SIG-M5 (cell line): Measurements from ENCODE around the gene TSPO.

ENCODE experiments used
- DNase-seq: peaks from one replicate; lab custom pipeline; 2025; lab: John Stamatoyannopoulos, UW

The TSPO gene

DNA sequence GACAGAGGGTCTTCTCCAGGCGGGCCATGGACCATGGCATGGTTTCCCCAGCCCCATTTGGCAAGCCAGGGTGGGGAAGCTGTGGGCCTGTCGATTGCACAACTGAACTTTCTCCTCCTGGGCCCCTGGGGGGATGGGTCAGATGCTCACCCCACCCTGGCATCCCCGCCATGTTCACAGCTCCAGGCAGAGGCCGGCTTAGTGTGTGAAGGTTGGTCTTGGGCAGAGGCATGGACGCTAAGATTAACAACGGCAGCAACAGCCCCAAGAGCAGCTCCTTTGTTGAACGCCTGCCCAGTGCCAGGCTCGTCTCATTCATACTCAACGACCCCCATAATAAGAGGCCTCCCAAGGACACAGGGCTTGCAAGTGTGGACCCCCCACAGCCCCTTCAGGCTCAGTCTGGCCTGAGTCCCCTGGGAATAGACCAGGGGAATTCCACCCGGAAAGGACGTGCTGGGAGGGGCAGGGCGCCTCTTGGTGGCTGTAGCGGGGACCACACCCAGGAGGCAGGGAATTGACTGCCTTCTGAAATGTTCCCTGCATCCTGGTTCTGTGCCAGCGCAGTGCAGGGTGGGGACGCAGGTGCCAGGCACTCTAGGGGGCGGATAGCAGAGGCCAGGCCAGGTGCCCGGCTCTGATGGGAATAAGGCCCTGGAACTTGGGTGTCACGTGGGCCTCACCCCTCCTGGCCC is 8.3 kb downstream of the TSPO start:
- DNase-seq, result no peak

- DNase-seq, result no peak
These were observed 9.3 kb downstream of the TSPO start for GRCh38 chr22:43160497-43161126.

DNA sequence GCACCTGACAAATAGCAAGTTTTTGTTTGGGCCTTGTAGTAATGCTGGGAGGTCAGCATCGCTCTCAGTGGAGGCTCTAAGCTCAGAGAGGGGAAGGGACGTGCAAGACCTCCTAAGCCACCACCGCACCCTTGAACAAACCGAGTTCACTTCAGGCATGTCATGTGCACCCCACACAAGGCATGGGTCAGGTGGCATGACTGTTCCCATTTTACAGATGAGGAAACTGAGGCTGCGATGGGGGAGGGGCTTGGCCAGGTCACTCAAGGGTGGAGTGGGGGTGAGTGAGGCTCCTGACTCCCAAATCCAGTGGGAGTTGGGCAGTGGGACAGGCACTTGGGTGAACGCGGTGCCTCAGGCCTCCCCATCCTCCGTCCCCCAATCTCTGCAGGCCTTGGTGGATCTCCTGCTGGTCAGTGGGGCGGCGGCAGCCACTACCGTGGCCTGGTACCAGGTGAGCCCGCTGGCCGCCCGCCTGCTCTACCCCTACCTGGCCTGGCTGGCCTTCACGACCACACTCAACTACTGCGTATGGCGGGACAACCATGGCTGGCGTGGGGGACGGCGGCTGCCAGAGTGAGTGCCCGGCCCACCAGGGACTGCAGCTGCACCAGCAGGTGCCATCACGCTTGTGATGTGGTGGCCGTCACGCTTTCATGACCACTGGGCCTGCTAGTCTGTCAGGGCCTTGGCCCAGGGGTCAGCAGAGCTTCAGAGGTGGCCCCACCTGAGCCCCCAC is 11.2 kb downstream of the TSPO start:
- DNase-seq, result no peak

- DNase-seq, result no peak
These were observed 12.0 kb downstream of the TSPO start for GRCh38 chr22:43163241-43163795.

DNA sequence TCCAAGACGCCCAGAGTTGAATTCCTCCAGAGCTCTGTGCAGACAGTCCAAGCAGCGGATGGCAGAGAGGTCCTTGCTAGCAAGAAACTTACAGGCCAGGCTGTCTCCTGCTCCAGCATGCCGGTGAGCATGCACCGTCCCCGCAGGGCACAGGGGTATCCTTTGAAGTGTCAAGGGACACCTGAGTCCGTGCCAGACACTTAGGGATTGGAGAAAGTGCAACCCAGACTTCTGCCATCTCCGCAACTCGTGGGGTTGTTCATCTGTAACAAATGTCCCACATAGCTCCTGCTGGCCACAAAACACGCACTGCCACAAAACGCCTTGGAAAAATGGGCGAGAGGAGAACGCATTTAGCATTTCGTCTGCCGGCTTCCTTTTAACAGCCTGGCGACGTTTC is 13.3 kb downstream of the TSPO start:
- no peak for DNase-seq

DNA sequence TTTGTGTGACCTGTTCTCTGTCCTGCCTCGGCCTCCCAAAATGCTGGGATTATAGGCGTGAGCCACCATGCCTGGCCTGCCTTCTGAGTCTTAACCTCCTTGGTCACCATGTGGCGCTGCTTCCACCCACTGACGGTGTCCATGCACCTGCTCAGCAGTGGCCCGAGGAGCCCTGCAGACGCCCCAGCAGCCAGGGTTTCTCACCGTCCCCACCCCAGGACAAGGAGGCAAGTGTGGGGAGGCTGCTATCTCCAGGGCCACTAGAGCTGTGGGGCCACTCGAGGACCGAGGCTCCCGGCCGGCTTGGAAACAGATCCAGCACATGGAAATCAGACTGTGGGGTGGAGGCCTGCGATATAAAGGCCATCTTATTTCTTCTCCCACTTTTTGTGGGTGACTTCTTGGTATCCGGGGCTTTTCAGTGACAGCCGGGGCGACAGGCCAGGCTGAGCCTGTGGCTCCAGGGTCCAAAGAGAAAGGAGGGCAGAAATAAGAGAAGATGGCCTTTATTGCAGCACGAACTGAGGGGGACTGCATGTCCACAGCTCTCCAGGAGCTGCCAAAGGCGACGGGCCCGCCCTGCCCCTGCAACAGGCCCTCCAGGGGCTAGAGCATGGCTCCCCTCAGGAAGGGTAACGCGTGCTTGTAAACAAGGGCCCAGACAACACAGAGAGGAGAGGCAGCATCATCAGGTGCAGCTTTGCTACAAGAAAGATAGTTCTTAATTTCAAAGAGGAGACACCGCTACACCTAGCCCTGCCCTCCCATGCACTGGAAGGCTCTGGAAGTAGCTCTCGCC is 15.0 kb downstream of the TSPO start:
- no peak for DNase-seq

- no peak for DNase-seq
These were observed 15.7 kb downstream of the TSPO start for GRCh38 chr22:43167001-43167589.

GRCh38 chr22:43168471-43169309 is 17.3 kb downstream of the TSPO start:
- DNase-seq, result no peak

GRCh38 chr22:43169310-43170130 is 18.2 kb downstream of the TSPO start:
- DNase-seq, result no peak

DNA sequence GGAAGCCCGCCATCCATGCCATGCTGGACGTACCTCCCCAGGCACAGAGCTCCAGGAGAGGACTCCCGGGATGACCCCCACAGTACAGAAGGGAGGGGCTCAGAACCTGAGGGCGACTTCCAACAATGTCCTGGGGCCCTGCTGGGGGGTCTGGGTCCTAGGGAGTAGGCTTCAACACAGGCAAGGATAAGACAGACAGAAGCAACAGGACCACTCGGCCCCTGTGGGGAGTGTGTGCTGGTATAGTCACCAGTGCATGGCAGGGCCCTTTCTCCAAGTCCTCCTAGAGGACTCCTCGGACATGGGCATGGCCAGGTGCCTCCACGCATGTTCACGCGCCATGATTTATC is 18.7 kb downstream of the TSPO start:
- DNase-seq, result no peak

DNA sequence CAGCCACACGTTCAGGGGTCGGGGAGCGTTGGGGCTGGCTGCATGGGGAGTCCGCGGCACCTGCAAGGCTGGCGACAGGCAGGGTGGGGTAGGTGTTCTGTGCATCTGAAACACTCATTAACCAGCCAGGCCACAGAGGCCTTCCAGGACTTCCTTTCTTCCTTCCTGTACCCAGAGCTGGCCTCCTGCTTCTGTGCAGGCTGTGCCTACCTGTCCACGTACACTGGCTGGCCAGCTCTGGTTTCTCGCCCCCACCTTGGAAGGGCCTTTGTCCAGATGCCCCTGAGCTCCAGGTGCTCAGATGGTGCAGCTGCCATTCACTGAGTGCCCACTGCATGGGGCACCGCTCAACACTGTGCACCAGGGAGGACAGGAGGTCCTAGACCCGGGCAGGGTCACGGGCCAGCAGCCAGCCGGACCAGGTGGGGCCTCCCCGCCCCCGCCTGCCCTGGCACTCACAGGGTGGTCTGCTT is 19.7 kb downstream of the TSPO start:
- DNase-seq, result no peak

- DNase-seq, result no peak
These were observed 20.2 kb downstream of the TSPO start for GRCh38 chr22:43171607-43172006.

DNA sequence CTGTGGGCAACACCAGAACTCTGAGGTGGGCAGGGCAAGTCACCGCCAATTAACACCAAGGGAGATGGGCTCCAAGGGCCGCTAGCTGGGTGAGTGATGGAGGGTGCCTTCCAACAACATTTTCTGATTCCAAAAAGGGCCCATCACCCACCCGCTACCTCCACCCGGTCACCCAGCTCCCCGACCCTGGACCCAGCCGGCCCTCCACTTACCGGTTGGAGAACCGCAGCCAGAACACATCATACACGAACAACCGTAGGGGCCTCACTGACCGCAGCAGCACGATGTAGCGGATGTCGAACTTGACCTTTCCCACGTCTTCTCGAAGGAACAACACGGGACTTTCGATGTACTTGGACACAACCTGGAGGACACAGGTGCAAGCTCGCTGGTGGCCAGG is 20.8 kb downstream of the TSPO start:
- no peak for DNase-seq

GRCh38 chr22:43173566-43173965 is 22.2 kb downstream of the TSPO start:
- DNase-seq, result no peak

DNA sequence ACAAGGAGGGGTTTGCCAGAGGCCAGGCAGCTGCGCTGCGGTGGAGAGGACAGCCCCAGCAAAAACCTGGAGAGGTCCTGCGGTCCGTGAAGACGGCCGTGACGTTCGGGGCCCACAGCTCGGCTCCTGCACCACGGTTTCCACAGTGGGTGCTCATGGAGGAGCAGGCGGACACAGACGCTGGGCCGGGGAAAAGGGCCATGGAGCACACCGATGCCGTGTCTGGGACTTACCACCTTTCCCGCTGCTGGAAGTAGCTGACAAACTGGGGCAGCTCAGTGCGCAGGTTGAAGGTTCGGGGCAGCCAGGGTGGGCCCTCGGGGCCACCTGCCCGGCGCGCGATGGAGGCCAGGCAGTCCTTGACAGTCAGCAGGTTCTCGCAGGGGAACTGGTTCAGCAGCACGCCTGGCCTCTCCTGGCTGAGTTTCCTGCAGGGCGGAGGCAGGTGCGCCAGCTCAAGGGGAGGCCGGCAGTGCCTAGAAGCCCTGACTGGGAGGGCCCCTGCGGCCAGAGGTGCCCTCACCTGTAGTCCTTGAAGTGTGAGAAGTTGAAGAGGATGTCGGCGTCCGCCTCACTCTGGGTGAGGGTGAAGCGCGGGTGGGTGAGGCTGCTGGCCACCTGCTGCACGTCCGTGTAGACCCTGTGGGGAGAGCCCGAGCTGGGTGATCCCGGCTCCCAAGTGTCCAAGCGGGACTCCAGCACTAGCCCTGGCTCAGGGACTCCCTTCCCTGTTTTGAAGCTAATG is 22.8 kb downstream of the TSPO start:
- no peak for DNase-seq

DNA sequence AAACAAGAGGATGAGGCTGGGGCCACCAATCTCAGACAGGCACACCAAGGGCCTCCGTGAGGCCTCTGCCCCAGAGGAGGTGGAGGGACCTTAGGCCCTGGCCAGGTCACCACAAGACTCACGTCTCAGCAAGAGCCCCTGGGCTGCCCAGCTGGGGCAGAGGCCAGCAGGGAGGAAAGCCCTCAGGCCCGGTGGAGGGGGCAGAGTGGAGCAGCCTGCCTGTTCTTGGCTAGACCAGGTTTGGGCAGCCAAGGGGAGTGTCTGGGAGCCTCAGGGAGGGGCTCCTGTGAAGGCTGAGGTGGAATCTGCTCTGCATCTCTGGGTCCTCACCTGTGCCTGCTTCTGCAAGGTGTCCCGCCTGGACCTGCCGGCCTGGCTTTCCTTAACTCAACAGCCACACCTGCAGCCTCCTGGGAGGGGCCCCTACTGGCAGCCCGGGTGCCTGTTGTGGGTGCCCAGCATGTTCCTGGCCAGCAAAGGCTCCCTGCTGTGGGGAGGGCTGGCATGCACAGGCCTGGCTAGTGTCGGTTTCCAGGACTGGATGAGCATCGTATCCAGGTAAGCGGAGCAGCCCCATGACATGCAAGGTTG is 23.7 kb downstream of the TSPO start:
- DNase-seq, result no peak

GRCh38 chr22:43176090-43176489 is 24.7 kb downstream of the TSPO start:
- no peak for DNase-seq

DNA sequence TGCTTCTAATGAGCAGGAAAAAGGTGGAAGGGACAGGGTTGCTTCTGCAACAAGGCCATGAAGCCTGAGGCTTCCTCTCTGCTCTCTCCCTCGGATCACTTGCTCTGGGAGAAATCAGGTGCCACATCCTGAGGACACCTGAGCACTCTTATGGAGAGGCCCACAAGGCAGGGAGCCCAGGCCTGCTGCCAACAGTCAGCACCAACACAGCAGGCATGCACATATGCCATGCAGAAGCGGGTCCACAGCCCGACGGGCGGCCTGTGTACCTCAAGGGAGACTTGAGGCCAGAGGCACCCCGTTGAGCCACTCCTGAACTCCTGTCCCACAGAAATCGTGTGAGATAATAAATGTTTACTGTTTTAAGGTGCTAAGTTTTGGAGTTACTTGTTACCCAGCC is 26.1 kb downstream of the TSPO start:
- no peak for DNase-seq
